Caco-2 (cell line): Measurements from ENCODE around the gene MYH7B. TPM values are rescaled to one million over a fixed set of nuclear protein-coding genes. Genes with fewer than 3 reads are reported as not detected.

ENCODE experiments used
- BruUV-seq: library from RNA; stranded (reverse); fragments of 400-500 nt; replicated peaks from 2 replicates; lab custom pipeline; 2021; lab: Mats Ljungman, UMichigan
- CTCF ChIA-PET: fragments of 300-600 bp; sonication (Branson Sonifier 250); formaldehyde crosslinking; loops from one replicate; lab custom pipeline; 2022; ENCODE audit warnings: antibody characterized with exemption; lab: Charles Lee
- POLR2A ChIA-PET: fragments of 300-600 bp; sonication (Branson Sonifier 250); formaldehyde crosslinking; loops from one replicate; lab custom pipeline; 2022; ENCODE audit warnings: antibody characterized with exemption; lab: Charles Lee
- DNase-seq, 2 experiments: peaks; one replicate each; pipeline versions ENCODE4 v3.0.0 to v3.0.0-alpha.2; 2020 to 2022
- H3K27me3 ChIP-seq: replicated peaks from 2 replicates; pipeline ENCODE4 v1.6.0; 2011; ENCODE audit warnings: low read length; ENCODE audit not compliant: control insufficient read depth, insufficient read depth
- H3K36me3 ChIP-seq: 2 replicates; pipeline ENCODE4 v1.5.1; 2011; ENCODE audit warnings: low read length; ENCODE audit not compliant: control insufficient read depth, insufficient read depth
- H3K4me1 ChIP-seq: fragments of 250-450 bp; sonication (Bioruptor Pico); 2 replicates; pipeline ENCODE4 v1.5.1; 2020; ENCODE audit warnings: mild to moderate bottlenecking
- H3K4me3 ChIP-seq: 2 replicates; pipeline ENCODE4 v1.5.1; 2011; ENCODE audit warnings: low read depth, mild to moderate bottlenecking, control low read depth, low read length
- H3K9me3 ChIP-seq: fragments of 250-450 bp; sonication (Bioruptor Pico); 2 replicates; pipeline ENCODE4 v1.5.1; 2020; ENCODE audit warnings: mild to moderate bottlenecking, moderate library complexity
- H3K27ac Mint-ChIP-seq: one replicate; pipeline ENCODE4 v1.8.0; 2022; ENCODE audit warnings: mixed read lengths; ENCODE audit not compliant: unreplicated experiment
- H3K27me3 Mint-ChIP-seq: one replicate; pipeline ENCODE4 v1.8.0; 2022; ENCODE audit warnings: mixed read lengths; ENCODE audit not compliant: insufficient read depth, unreplicated experiment
- H3K36me3 Mint-ChIP-seq: one replicate; pipeline ENCODE4 v1.8.0; 2022; ENCODE audit warnings: mild to moderate bottlenecking, mixed read lengths; ENCODE audit not compliant: insufficient read depth, unreplicated experiment
- H3K4me1 Mint-ChIP-seq: one replicate; pipeline ENCODE4 v1.8.0; 2022; ENCODE audit warnings: low read depth, mixed read lengths; ENCODE audit not compliant: unreplicated experiment
- H3K4me3 Mint-ChIP-seq: one replicate; pipeline ENCODE4 v1.8.0; 2022; ENCODE audit warnings: mild to moderate bottlenecking, moderate library complexity, mixed read lengths; ENCODE audit not compliant: unreplicated experiment
- H3K9me3 Mint-ChIP-seq: one replicate; pipeline ENCODE4 v1.8.0; 2022; ENCODE audit warnings: mixed read lengths; ENCODE audit not compliant: unreplicated experiment
- CTCF ChIP-seq, 2 experiments: fragments of 200-600 bp in 1 of 2; IDR thresholded peaks; 1 replicate in 1 of 2; 2 replicates in 1 of 2; pipeline versions ENCODE4 v1.5.1 to v1.8.0; 2011 to 2022; ENCODE audit warnings: antibody characterized with exemption in 1 of 2, control low read depth in 1 of 2, inconsistent platforms in 1 of 2, low read depth in 1 of 2, low read length in 1 of 2, mild to moderate bottlenecking in 1 of 2, moderate library complexity in 1 of 2; ENCODE audit not compliant: insufficient read depth in 1 of 2, severe bottlenecking in 1 of 2, unreplicated experiment in 1 of 2
- intact Hi-C: fragments of 100-400 bp; cut with micrococcal nuclease; formaldehyde crosslinking; loops from one replicate; pipeline ENCODE4 v1.10.0; 2022; ENCODE audit not compliant: unreplicated experiment
- total RNA-seq: library from RNA; stranded (reverse); gene quantifications from 2 replicates; pipeline ENCODE4 v1.2.3, GENCODE V29; 2022

The MYH7B gene
- total RNA-seq, 1 experiment from 2014 or later, result 2.5 TPM

DNA sequence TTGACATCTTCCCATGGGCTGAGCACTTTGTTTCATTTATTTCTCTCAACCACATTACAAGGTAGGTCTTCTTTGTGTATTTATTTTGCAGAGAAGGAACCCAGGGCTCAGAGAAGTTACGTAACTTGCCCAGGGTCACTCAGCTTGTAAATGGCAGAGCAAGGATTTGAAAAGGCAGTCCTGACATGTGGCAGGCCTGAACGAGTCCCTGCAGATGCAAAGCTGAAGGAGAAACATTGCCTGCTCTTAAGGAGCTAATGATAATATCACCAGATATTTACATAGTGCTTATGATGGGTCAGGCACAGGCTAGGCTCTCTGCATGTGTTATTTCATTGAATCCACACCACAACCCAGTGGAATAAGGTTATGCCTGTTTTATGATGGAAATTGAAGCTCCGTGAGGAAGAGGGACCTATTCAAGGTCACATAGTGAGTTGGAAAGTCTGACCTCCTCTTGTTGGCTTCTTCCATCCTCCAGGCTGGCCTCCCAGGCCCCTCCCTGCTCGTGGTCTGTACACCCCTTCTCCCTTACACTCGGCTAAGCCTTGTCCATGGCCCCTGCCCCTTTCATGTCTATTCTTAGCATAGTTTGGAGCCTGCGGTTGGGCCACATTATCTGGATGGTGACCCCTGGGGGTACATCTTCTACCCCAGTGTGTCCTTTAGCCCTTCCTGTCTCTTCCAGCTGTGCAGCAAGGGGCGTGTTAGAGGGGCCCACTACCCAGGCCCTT is 12.5 kb downstream of the MYH7B start:
- TF ChIP-seq CTCF (IDR thresholded peaks at IDR 0.05; ENCODE audit: insufficient read depth in 1 of 2, low read depth in 1 of 2, low read length in 1 of 2, severe bottlenecking in 1 of 2, unreplicated experiment in 1 of 2), result no peak
- no peaks in the 10 kb centered on the region for H3K4me1 Mint-ChIP-seq
- no peak overlapping the region for H3K27ac Mint-ChIP-seq
- H3K9me3 Mint-ChIP-seq, result no peaks in the 10 kb centered on the region
- no peaks in the 10 kb centered on the region for H3K27me3 ChIP-seq
- ChIA-PET POLR2A (interaction anchor here (1.3 kb wide), 1 partner anchor 12 kb away, joined by 3 read pairs; the partner anchor contains the start of genes GSS and MYH7B), CTCF (interaction anchor here (0.6 to 2.2 kb wide), 2 partner anchors 12 to 93 kb away, joined by 3 to 8 read pairs; partner anchors contain the start of genes GSS and MYH7B)
- no peaks in the 10 kb centered on the region for H3K27me3 Mint-ChIP-seq
- H3K4me3 Mint-ChIP-seq, result no peak overlapping the region
- no peak overlapping the region for H3K4me3 ChIP-seq
- H3K36me3 Mint-ChIP-seq, result no peaks in the 10 kb centered on the region
- H3K9me3 ChIP-seq, result no peaks in the 10 kb centered on the region
- H3K36me3 ChIP-seq, result no peaks in the 10 kb centered on the region
- DNase-seq, result peak in 1 of 2 experiments; percentile 37
- intact Hi-C loops, result no loop called here
- no TSS peak for BruUV-seq
- no peaks in the 10 kb centered on the region for H3K4me1 ChIP-seq

DNA sequence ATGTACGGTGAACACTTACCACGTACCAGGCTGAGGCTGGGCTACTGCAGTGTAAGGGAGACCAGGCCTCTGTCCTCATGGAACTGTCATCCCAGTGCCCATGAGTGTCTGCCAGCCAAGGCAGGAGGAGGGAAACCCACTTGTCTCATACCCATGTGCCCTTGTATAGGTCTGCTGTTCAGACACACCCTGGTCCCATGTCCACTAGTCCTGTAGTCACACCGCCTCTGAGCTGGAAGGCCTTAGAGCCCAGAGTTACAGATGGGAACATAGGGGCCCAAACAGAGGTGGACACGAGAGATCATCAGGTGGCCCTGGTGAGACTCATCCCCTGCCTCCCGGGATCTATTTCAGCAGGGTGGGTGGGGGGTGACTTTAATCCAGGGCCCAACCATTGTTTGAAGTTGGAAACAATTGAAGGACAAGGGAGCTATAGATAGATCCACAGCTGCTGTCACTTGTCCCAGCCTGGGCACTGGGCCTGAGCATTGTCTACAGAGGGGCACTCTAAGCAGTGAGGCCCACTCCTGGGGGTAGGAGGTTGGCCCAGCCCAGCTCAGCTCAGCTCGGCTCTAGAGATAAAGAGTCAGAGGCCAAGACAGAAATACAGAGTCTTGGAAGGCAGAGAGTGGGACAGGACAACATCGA is 14.6 kb downstream of the MYH7B start:
- H3K36me3 Mint-ChIP-seq, result no peaks in the 10 kb centered on the region
- no peaks in the 10 kb centered on the region for H3K36me3 ChIP-seq
- H3K4me3 Mint-ChIP-seq, result no peak overlapping the region
- H3K27me3 Mint-ChIP-seq, result peaks cover 2% of the 10 kb centered on the region
- H3K4me1 ChIP-seq, result no peaks in the 10 kb centered on the region
- H3K9me3 Mint-ChIP-seq, result no peaks in the 10 kb centered on the region
- CTCF ChIA-PET, result interaction anchor here (1.6 to 2.2 kb wide), 2 partner anchors 15 to 94 kb away, joined by 8 to 10 read pairs; partner anchors contain the start of genes ACSS2, GSS and MYH7B
- H3K9me3 ChIP-seq, result no peaks in the 10 kb centered on the region
- H3K4me3 ChIP-seq, result no peak overlapping the region
- H3K4me1 Mint-ChIP-seq, result no peaks in the 10 kb centered on the region
- intact Hi-C loops, result no loop called here
- TF ChIP-seq CTCF (IDR thresholded peaks at IDR 0.05; ENCODE audit: insufficient read depth in 1 of 2, low read depth in 1 of 2, low read length in 1 of 2, severe bottlenecking in 1 of 2, unreplicated experiment in 1 of 2), result no peak
- DNase-seq, result no peak
- no peaks in the 10 kb centered on the region for H3K27me3 ChIP-seq
- POLR2A ChIA-PET, result no interaction called here
- BruUV-seq, result no TSS peak
- H3K27ac Mint-ChIP-seq, result no peak overlapping the region

- Histone ChIP-seq H3K9me3 (no peaks in the 10 kb centered on the region), H3K4me3 (no peak overlapping the region), H3K36me3 (no peaks in the 10 kb centered on the region), H3K4me1 (no peaks in the 10 kb centered on the region), H3K27me3 (no peaks in the 10 kb centered on the region)
- Mint-ChIP-seq H3K9me3 (no peaks in the 10 kb centered on the region), H3K27me3 (peaks cover 2% of the 10 kb centered on the region), H3K36me3 (no peaks in the 10 kb centered on the region), H3K27ac (no peak overlapping the region), H3K4me3 (no peak overlapping the region), H3K4me1 (no peaks in the 10 kb centered on the region)
- no peak for TF ChIP-seq CTCF (IDR thresholded peaks at IDR 0.05; ENCODE audit: insufficient read depth in 1 of 2, low read depth in 1 of 2, low read length in 1 of 2, severe bottlenecking in 1 of 2, unreplicated experiment in 1 of 2)
- intact Hi-C loops, result no loop called here
- CTCF ChIA-PET, result interaction anchor here (1.2 to 2.2 kb wide), 3 partner anchors 15 to 97 kb away, joined by 4 to 10 read pairs (median 8); partner anchors contain the start of genes ACSS2, GSS and MYH7B
- DNase-seq, result no peak
- no TSS peak for BruUV-seq
- POLR2A ChIA-PET, result no interaction called here
Measured at GRCh38 chr20:34970846-34971560, 15.3 kb downstream of the MYH7B start.
